ENCODE results near the gene PROM1. TPM values are rescaled to one million over a fixed set of nuclear protein-coding genes. Genes with fewer than 3 reads are reported as not detected.

The PROM1 gene, protein sequence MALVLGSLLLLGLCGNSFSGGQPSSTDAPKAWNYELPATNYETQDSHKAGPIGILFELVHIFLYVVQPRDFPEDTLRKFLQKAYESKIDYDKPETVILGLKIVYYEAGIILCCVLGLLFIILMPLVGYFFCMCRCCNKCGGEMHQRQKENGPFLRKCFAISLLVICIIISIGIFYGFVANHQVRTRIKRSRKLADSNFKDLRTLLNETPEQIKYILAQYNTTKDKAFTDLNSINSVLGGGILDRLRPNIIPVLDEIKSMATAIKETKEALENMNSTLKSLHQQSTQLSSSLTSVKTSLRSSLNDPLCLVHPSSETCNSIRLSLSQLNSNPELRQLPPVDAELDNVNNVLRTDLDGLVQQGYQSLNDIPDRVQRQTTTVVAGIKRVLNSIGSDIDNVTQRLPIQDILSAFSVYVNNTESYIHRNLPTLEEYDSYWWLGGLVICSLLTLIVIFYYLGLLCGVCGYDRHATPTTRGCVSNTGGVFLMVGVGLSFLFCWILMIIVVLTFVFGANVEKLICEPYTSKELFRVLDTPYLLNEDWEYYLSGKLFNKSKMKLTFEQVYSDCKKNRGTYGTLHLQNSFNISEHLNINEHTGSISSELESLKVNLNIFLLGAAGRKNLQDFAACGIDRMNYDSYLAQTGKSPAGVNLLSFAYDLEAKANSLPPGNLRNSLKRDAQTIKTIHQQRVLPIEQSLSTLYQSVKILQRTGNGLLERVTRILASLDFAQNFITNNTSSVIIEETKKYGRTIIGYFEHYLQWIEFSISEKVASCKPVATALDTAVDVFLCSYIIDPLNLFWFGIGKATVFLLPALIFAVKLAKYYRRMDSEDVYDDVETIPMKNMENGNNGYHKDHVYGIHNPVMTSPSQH
- 1 to 10 TPM in 2 of 4 donors, under 1 TPM in 1, not detected in 1; 0.13 to 6.7 (median 1.7) TPM for total RNA-seq

DNA sequence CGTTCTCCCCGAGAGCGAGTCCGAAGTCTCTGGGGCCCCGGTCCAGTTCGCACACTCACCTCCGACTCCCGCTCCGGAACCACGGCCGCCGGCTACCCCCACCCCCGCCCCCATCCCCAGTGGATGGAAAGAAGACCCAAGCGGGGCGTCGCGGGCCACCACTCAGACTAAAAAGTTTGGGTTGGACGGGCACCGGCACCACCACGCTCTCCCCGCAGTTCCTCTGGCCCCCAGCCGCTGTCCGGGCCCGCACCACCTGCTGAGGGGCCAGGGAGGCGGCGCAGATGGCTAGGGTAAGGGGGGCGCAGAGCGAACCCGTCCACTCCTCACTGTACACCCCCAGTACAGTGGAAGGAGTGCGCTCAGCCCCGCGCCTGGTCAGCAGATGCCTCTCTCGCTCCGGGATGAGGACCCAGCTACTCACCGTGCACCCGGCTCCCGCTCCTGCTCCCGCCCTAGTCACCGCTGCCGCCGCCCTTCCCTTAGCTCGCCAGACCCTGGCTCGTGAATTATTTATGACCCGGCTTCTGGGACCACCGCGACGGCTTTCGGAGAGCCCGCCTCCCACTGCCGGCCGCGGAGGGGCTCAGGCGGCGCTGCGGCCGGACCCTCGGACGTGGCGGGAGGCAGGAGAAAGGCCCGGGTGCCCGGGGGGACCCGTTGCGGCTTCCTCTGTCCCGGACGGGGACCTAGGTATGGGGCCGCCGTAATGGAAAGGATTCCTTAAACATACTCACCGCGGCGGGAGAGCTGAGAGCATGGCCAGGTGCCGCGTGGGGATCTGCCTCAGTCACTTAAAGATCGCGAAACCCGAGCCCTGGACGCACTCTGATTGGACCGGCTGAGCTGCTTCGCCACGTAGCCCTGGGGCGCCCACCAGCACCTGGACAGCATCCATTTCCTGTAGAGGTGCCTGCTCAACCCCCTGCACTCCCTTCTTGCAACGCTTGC is at the start of gene PROM1:
Gene PROM1, minus strand, starts transcription at position 783 of the 951 bp plus-strand sequence. CDS start 8,117 bp downstream, outside the sequence.
- peaks cover 12 to 90% (median 16%) of the 10 kb centered on the region in 4 donors for H3K27me3 ChIP-seq
- intact Hi-C loops (cut with DNase I) = no loop called here
- no peak for TF ChIP-seq POLR2A (IDR thresholded peaks at IDR 0.05)
- TF ChIP-seq, protein P1, sequence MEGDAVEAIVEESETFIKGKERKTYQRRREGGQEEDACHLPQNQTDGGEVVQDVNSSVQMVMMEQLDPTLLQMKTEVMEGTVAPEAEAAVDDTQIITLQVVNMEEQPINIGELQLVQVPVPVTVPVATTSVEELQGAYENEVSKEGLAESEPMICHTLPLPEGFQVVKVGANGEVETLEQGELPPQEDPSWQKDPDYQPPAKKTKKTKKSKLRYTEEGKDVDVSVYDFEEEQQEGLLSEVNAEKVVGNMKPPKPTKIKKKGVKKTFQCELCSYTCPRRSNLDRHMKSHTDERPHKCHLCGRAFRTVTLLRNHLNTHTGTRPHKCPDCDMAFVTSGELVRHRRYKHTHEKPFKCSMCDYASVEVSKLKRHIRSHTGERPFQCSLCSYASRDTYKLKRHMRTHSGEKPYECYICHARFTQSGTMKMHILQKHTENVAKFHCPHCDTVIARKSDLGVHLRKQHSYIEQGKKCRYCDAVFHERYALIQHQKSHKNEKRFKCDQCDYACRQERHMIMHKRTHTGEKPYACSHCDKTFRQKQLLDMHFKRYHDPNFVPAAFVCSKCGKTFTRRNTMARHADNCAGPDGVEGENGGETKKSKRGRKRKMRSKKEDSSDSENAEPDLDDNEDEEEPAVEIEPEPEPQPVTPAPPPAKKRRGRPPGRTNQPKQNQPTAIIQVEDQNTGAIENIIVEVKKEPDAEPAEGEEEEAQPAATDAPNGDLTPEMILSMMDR (IDR thresholded peaks at IDR 0.05) = no peak
- H3K27ac ChIP-seq = peak within 1 kb of the TSS in 1 of 4 donors; percentile 41
- no peak for DNase-seq
- peaks cover 10 to 30% (median 22%) of the 10 kb centered on the region in 3 donors for H3K4me1 ChIP-seq
- H3K4me3 ChIP-seq = peak within 1 kb of the TSS; percentile 20 to 66 (median 42)
- H3K9me3 ChIP-seq = no peaks in the 10 kb centered on the region
- no peaks in the 10 kb centered on the region for H3K36me3 ChIP-seq
- WGBS, 2 donors = 4 to 83% methylated on average over 1 to 23 of the region's 81 CpGs

DNA sequence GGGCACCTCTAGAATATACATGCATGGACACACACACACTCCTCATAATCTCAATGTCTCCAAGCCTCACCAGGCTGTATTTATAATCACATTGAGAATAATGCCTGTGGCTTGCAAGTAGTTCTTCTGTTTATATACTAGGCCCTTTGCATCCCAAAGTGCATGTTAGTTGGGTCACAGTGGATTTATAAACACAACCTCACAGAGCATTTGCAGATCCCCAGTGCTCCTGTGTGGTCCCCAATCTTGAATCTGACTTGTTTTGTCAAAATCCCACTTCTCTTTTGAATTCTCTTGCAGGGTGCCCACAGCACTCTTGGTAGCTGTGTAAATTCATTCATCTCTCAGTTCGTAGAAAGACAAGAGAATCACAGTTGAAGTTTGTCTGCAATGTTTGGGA is 49.6 kb upstream of the PROM1 start:
- Histone ChIP-seq H3K27me3 (peaks cover 0 to 20% (median 0%) of the 10 kb centered on the region in 4 donors), H3K27ac (no peak overlapping the region), H3K4me3 (no peak overlapping the region), H3K36me3 (no peaks in the 10 kb centered on the region), H3K4me1 (no peaks in the 10 kb centered on the region), H3K9me3 (no peaks in the 10 kb centered on the region)
- WGBS, 2 donors = 74 to 79% methylated on average over 1 of the region's 1 CpG
- intact Hi-C loops (cut with DNase I) = no loop called here
- no peak for DNase-seq
- TF ChIP-seq, protein P1 (IDR thresholded peaks at IDR 0.05) = no peak
- no peak for TF ChIP-seq POLR2A (IDR thresholded peaks at IDR 0.05)

DNA sequence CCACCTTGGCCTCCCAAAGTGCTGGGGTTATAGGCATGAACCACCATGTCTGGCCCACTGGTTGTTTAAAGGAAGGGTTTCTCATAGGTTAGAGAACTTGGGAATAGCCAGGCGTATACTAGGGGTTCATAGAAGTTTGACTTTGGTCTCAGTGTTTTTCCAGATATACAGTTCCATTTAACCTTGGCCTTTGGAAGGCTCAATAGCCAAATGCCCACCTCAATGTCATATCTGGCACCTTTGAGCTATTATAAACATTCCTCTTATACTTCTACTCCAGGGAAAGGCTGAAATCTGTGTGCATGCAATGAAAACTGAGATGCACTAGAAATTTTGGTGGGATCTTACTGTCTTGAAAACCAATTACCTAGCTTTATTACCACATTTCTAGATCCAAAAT is 47.5 kb upstream of the PROM1 start:
- Histone ChIP-seq H3K36me3 (no peaks in the 10 kb centered on the region), H3K27me3 (peaks cover 0 to 7% (median 0%) of the 10 kb centered on the region in 4 donors), H3K4me1 (no peaks in the 10 kb centered on the region), H3K4me3 (no peak overlapping the region), H3K9me3 (no peaks in the 10 kb centered on the region), H3K27ac (no peak overlapping the region)
- TF ChIP-seq, protein P1 (IDR thresholded peaks at IDR 0.05) = no peak
- TF ChIP-seq POLR2A (IDR thresholded peaks at IDR 0.05) = no peak
- intact Hi-C loops (cut with DNase I) = no loop called here
- 89 to 100% methylated on average over 1 of the region's 1 CpG for WGBS, 2 donors
- no peak for DNase-seq

DNA sequence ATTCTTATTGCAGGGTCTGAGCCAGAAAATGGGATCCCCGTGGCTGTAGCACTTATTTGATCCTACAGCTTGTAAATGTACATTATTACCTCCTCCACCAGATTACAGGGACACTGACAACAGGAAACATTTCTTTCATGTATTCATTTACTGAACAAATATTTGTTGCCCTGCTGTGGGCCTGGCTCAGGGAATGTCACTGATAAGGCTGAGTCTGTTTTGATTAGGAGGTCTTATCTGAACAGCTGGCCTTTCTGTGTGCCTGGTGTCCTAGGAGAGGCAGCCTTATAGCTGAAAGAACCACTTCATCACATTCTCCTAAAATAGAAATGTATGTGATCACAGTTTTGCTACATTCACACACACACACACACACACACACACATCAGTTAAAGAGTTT is 45.5 kb upstream of the PROM1 start:
- 40 to 45% methylated on average over 1 of the region's 1 CpG for WGBS, 2 donors
- intact Hi-C loops (cut with DNase I) = no loop called here
- no peak for DNase-seq

More for the DNA sequence above, 45.5 kb upstream of the PROM1 start:
- TF ChIP-seq POLR2A (IDR thresholded peaks at IDR 0.05) = no peak
- TF ChIP-seq, protein P1 (IDR thresholded peaks at IDR 0.05) = no peak
- Histone ChIP-seq H3K27ac (no peak overlapping the region), H3K27me3 (no peaks in the 10 kb centered on the region), H3K36me3 (no peaks in the 10 kb centered on the region), H3K4me1 (no peaks in the 10 kb centered on the region), H3K4me3 (no peak overlapping the region), H3K9me3 (no peaks in the 10 kb centered on the region)
